K562 (cell line): ENCODE results near the gene PTGER4. TPM values are rescaled to one million over a fixed set of nuclear protein-coding genes. Genes with fewer than 3 reads are reported as not detected.

Experiments used
- ADNP ChIP-seq: fragments of 200-800 bp; sonication (Bioruptor generic); IDR thresholded peaks from 2 replicates; pipeline ENCODE4 v1.6.1; 2016; ENCODE audit warnings: missing genetic modification characterization, missing compliant biosample characterization
- AFF1 ChIP-seq, 2 experiments: fragments of 450-650 bp; IDR thresholded peaks; 2 replicates each; pipeline ENCODE4 v1.6.1; 2018; ENCODE audit warnings: mild to moderate bottlenecking in 2 of 2, low read depth in 1 of 2; ENCODE audit not compliant: partially characterized antibody in 2 of 2
- ESRRB ChIP-seq: fragments of 250-450 bp; sonication (Bioruptor Pico); IDR thresholded peaks from 2 replicates; pipeline ENCODE4 v1.5.0; 2020; ENCODE audit warnings: mild to moderate bottlenecking, moderate library complexity, borderline replicate concordance
- SMARCE1 ChIP-seq: fragments of 450-650 bp; IDR thresholded peaks from 2 replicates; pipeline ENCODE4 v1.7.1; 2016; ENCODE audit warnings: mild to moderate bottlenecking
- TCF7L2 ChIP-seq: fragments of 150-350 bp; IDR thresholded peaks from 2 replicates; pipeline ENCODE4 v1.6.1; 2016; ENCODE audit warnings: low read depth, mild to moderate bottlenecking, low read length, moderate library complexity
- ZBED1 ChIP-seq: IDR thresholded peaks from 2 replicates; pipeline ENCODE4 v1.6.1; 2014
- polyA plus RNA-seq, 8 experiments: library from polyadenylated mRNA; depleted of rRNA in 4 of 8; stranded (reverse) in 5 of 8; unstranded in 3 of 8; fragments of >200 nt; fragmentation: Nextera tagmentation in 2 of 8; fragmentation: Illumina TruSeq in 1 of 8; extraction: Ambion mirVana in 2 of 8; extraction: Trizol in 1 of 8; gene quantifications; 2 replicates each; pipeline versions ENCODE4 v1.2.1 to v1.2.3, GENCODE V29; 2011 to 2014; ENCODE audit warnings: inconsistent platforms in 1 of 8, missing spikeins in 1 of 8
- total RNA-seq, 7 experiments: library from RNA; depleted of rRNA in 6 of 7; stranded (reverse); fragments of >200 nt in 6 of 7; fragmentation: Illumina TruSeq in 2 of 7; extraction: Trizol in 2 of 7; gene quantifications; 2 replicates each; pipeline versions ENCODE4 v1.2.1 to v1.2.3, GENCODE V29; 2011 to 2021; ENCODE audit warnings: low replicate concordance in 1 of 7
- TF ChIP-seq, protein P1 (sequence below): fragments of 450-650 bp; IDR thresholded peaks from one replicate; pipeline ENCODE4 v1.6.1; 2018; ENCODE audit warnings: mild to moderate bottlenecking, moderate library complexity; ENCODE audit not compliant: partially characterized antibody

PTGER4 gene
- total and polyA plus RNA-seq, 9 of the 15 experiments (the other 6 are each of a cell fraction or from before 2014, with no cell fraction given) = 0.31 TPM; not detected in 8

- TF ChIP-seq, protein P1, sequence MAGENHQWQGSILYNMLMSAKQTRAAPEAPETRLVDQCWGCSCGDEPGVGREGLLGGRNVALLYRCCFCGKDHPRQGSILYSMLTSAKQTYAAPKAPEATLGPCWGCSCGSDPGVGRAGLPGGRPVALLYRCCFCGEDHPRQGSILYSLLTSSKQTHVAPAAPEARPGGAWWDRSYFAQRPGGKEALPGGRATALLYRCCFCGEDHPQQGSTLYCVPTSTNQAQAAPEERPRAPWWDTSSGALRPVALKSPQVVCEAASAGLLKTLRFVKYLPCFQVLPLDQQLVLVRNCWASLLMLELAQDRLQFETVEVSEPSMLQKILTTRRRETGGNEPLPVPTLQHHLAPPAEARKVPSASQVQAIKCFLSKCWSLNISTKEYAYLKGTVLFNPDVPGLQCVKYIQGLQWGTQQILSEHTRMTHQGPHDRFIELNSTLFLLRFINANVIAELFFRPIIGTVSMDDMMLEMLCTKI = no peak
- no peak for TF ChIP-seq AFF1 (IDR thresholded peaks at IDR 0.05; ENCODE audit: low read depth in 1 of 2, partially characterized antibody in 2 of 2)
- TF ChIP-seq TCF7L2 = no peak
- TF ChIP-seq ADNP = no peak
- TF ChIP-seq ZBED1 = no peak
- TF ChIP-seq SMARCE1 = no peak
- no peak for TF ChIP-seq ESRRB (CRISPR knock-in tag)
These were observed 1.1 kb upstream of the PTGER4 start (continued) for GRCh38 chr5:40678460-40679147.
